ENCODE results near the gene NT5C2.
"Not testable (repeated sequence)": the region's sequence is repeated elsewhere in the genome, so short reads cannot be mapped to it uniquely, and the experiment has no call there.

NT5C2 gene

GRCh38 chr10:103155471-103156085 is 37.5 kb downstream of the NT5C2 start:
- DNase-seq: no peak

GRCh38 chr10:103154521-103155299 is 38.4 kb downstream of the NT5C2 start:
- DNase-seq: no peak

- DNase-seq: no peak
These were observed 39.5 kb downstream of the NT5C2 start for GRCh38 chr10:103153302-103154197.

GRCh38 chr10:103149991-103150622 is 43.0 kb downstream of the NT5C2 start:
- DNase-seq: no peak

- no peak for DNase-seq
These were observed 45.4 kb downstream of the NT5C2 start for GRCh38 chr10:103147645-103148044.

GRCh38 chr10:103145860-103146466 is 47.1 kb downstream of the NT5C2 start:
- no peak for DNase-seq

GRCh38 chr10:103145046-103145445 is 48.0 kb downstream of the NT5C2 start:
- DNase-seq: no peak

GRCh38 chr10:103144041-103144440 is 49.0 kb downstream of the NT5C2 start:
- no peak for DNase-seq

- not testable (repeated sequence) for DNase-seq
These were observed 49.4 kb downstream of the NT5C2 start for GRCh38 chr10:103143641-103144040.

- DNase-seq: no peak
These were observed 51.1 kb downstream of the NT5C2 start for GRCh38 chr10:103141950-103142349.

GRCh38 chr10:103140469-103140868 is 52.6 kb downstream of the NT5C2 start:
- no peak for DNase-seq

GRCh38 chr10:103139803-103140202 is 53.3 kb downstream of the NT5C2 start:
- no peak for DNase-seq

- not testable (repeated sequence) for DNase-seq
These were observed 57.9 kb downstream of the NT5C2 start for GRCh38 chr10:103135168-103135567.

- DNase-seq: no peak
These were observed 62.2 kb downstream of the NT5C2 start for GRCh38 chr10:103130910-103131309.

GRCh38 chr10:103130180-103130579 is 62.9 kb downstream of the NT5C2 start:
- DNase-seq: not testable (repeated sequence)

GRCh38 chr10:103127241-103127640 is 65.8 kb downstream of the NT5C2 start:
- no peak for DNase-seq

- DNase-seq: no peak
These were observed 67.5 kb downstream of the NT5C2 start for GRCh38 chr10:103125323-103126267.

GRCh38 chr10:103124420-103125096 is 68.5 kb downstream of the NT5C2 start:
- no peak for DNase-seq

GRCh38 chr10:103123282-103124024 is 69.6 kb downstream of the NT5C2 start:
- no peak for DNase-seq
